Measurements from ENCODE around the gene F3. TPM values are rescaled to one million over a fixed set of nuclear protein-coding genes. Genes with fewer than 3 reads are reported as not detected.

F3 gene
- polyA plus RNA-seq, 1 experiment: 52.6 TPM

DNA sequence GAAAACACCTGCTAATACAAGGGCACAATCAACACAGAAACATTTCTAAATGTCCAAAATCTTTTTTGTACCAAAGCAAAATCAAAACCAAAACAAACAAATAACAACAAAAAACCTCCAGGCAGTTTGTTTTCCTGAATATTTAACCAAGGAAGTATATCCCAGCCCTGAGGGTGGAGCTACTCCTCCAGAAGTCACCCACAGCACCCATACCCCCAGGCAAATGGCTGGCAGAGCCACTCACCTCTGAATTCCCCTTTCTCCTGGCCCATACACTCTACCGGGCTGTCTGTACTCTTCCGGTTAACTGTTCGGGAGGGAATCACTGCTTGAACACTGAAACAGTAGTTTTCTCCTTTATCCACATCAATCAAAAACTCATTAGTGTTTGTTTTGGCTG is 9.5 kb downstream of the F3 start:
- TF ChIP-seq, protein P1, sequence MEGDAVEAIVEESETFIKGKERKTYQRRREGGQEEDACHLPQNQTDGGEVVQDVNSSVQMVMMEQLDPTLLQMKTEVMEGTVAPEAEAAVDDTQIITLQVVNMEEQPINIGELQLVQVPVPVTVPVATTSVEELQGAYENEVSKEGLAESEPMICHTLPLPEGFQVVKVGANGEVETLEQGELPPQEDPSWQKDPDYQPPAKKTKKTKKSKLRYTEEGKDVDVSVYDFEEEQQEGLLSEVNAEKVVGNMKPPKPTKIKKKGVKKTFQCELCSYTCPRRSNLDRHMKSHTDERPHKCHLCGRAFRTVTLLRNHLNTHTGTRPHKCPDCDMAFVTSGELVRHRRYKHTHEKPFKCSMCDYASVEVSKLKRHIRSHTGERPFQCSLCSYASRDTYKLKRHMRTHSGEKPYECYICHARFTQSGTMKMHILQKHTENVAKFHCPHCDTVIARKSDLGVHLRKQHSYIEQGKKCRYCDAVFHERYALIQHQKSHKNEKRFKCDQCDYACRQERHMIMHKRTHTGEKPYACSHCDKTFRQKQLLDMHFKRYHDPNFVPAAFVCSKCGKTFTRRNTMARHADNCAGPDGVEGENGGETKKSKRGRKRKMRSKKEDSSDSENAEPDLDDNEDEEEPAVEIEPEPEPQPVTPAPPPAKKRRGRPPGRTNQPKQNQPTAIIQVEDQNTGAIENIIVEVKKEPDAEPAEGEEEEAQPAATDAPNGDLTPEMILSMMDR (IDR thresholded peaks at IDR 0.05; ENCODE audit: insufficient read depth, low read depth, low read length): no peak
- POLR2A ChIA-PET: no interaction called here
- no peak overlapping the region for H3K4me3 ChIP-seq (ENCODE audit: low read depth, low read length)
- H3K36me3 ChIP-seq (ENCODE audit: control insufficient read depth, insufficient read depth, low read length): peaks cover 10% of the 10 kb centered on the region
- CTCF ChIA-PET: interaction anchor here (0.6 to 13.3 kb wide), 4 partner anchors 9 to 272 kb away, joined by 3 to 208 read pairs (median 4); no protein-coding TSS in a partner anchor
- no peak for DNase-seq (ENCODE audit: low read depth)
- no peaks in the 10 kb centered on the region for H3K27me3 ChIP-seq (ENCODE audit: control insufficient read depth, insufficient read depth, low read length)

GRCh38 chr1:94531664-94532063 is 9.9 kb downstream of the F3 start:
- H3K4me3 ChIP-seq (ENCODE audit: low read depth, low read length): no peak overlapping the region
- H3K27me3 ChIP-seq (ENCODE audit: control insufficient read depth, insufficient read depth, low read length): no peaks in the 10 kb centered on the region
- ChIA-PET POLR2A (interaction anchor here (0.6 kb wide), 1 partner anchor 169 kb away, joined by 3 read pairs; no protein-coding TSS in a partner anchor), CTCF (interaction anchor here (0.6 to 13.3 kb wide), 5 partner anchors 9 to 272 kb away, joined by 3 to 208 read pairs (median 3); no protein-coding TSS in a partner anchor)
- TF ChIP-seq, protein P1 (IDR thresholded peaks at IDR 0.05; ENCODE audit: insufficient read depth, low read depth, low read length): no peak
- DNase-seq (ENCODE audit: low read depth): no peak
- peaks cover 10% of the 10 kb centered on the region for H3K36me3 ChIP-seq (ENCODE audit: control insufficient read depth, insufficient read depth, low read length)

- TF ChIP-seq, protein P1 (IDR thresholded peaks at IDR 0.05; ENCODE audit: insufficient read depth, low read depth, low read length): no peak
- CTCF ChIA-PET: interaction anchor here (0.6 to 13.3 kb wide), 3 partner anchors 11 to 274 kb away, joined by 3 to 208 read pairs (median 3); partner anchors contain the start of gene F3
- Histone ChIP-seq H3K27me3 (ENCODE audit: control insufficient read depth, insufficient read depth, low read length) (no peaks in the 10 kb centered on the region), H3K4me3 (ENCODE audit: low read depth, low read length) (no peak overlapping the region), H3K36me3 (ENCODE audit: control insufficient read depth, insufficient read depth, low read length) (peaks cover 8% of the 10 kb centered on the region)
- POLR2A ChIA-PET: no interaction called here
- no peak for DNase-seq (ENCODE audit: low read depth)
These were observed 11.1 kb downstream of the F3 start for GRCh38 chr1:94530373-94530878.

DNA sequence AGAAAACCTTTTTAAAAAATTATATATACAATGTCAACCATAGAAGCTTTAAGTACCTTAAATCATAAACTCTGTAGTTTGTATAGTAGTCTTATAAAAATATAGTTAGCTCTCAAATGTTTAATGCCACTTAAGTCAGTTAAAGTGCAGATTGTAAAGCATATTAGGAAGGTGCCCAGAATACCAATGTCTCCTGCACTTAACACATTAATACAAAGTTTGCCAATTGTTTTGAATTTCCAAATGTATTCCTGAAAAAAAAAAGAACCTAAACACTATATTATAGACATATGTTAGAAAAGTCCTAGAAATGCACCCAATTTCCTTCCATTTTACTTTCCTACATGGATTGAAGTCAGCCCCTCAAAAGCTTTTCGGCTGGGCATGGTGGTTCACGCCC is 12.1 kb downstream of the F3 start:
- TF ChIP-seq, protein P1 (IDR thresholded peaks at IDR 0.05; ENCODE audit: insufficient read depth, low read depth, low read length): no peak
- POLR2A ChIA-PET: no interaction called here
- no peak overlapping the region for H3K4me3 ChIP-seq (ENCODE audit: low read depth, low read length)
- CTCF ChIA-PET: interaction anchor here (0.6 to 13.3 kb wide), 4 partner anchors 12 to 275 kb away, joined by 3 to 208 read pairs (median 4); partner anchors contain the start of gene F3
- H3K36me3 ChIP-seq (ENCODE audit: control insufficient read depth, insufficient read depth, low read length): peaks cover 8% of the 10 kb centered on the region
- DNase-seq (ENCODE audit: low read depth): no peak
- no peaks in the 10 kb centered on the region for H3K27me3 ChIP-seq (ENCODE audit: control insufficient read depth, insufficient read depth, low read length)

DNA sequence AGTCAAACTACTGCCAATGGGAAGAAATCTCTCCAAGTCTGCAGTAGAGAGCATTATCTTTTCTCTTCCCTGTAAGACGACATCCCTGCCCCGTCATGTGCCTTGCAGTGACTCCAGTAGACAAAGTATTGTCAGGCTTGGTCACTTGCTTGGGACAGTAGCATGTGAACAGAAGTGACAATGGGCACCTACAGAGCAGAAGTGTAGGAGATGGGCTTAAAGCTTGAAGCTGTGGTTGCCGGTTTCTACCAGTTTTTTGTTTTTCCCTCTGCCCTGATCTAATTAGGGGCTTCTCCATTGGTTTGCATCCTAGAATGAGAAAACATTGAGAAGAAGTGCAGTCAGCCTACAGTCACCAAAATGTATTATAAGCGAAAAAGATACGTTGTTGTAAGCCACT is 12.7 kb downstream of the F3 start:
- Histone ChIP-seq H3K27me3 (ENCODE audit: control insufficient read depth, insufficient read depth, low read length) (no peaks in the 10 kb centered on the region), H3K4me3 (ENCODE audit: low read depth, low read length) (no peak overlapping the region), H3K36me3 (ENCODE audit: control insufficient read depth, insufficient read depth, low read length) (peaks cover 8% of the 10 kb centered on the region)
- POLR2A ChIA-PET: no interaction called here
- CTCF ChIA-PET: interaction anchor here (0.9 to 13.3 kb wide), 4 partner anchors 11 to 275 kb away, joined by 3 to 208 read pairs (median 4); no protein-coding TSS in a partner anchor
- TF ChIP-seq, protein P1 (IDR thresholded peaks at IDR 0.05; ENCODE audit: insufficient read depth, low read depth, low read length): no peak
- DNase-seq (ENCODE audit: low read depth): no peak

Measured in BJ (cell line).